NOMO-1 treated with dmso at 0.1 percent for 144 hours (cell line): ENCODE measurements around the gene SRRM4.

Experiments
- DNase-seq: peaks from one replicate; lab custom pipeline; 2025; ENCODE audit not compliant: unreplicated experiment; lab: John Stamatoyannopoulos, UW

SRRM4 gene

DNA sequence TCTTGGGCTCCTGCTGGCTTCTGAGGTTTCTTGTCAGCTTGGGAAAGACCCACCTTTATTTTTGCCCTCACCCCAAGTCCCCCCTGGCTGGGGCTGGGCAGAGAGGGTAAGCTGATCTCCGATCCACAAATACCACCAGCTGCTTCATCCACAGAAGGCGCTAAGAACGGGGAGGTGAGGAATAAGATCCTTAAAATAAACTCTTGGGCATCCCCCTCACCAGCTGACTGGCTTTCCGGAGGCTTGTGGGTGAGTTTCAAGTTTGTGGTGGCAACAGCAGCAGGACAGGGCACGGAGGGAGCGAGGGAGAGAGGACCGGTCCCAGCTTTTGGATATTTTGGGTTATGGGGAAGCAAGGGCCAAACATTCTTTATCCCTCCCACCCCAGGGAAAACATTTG, 176.6 kb downstream of the SRRM4 start:
- no peak for DNase-seq

GRCh38 chr12:119158402-119158801, 177.1 kb downstream of the SRRM4 start:
- no peak for DNase-seq

- no peak for DNase-seq
Measured at GRCh38 chr12:119159844-119160243, 178.5 kb downstream of the SRRM4 start.

GRCh38 chr12:119167902-119168301, 186.6 kb downstream of the SRRM4 start:
- no peak for DNase-seq

GRCh38 chr12:119168721-119169120, 187.4 kb downstream of the SRRM4 start:
- no peak for DNase-seq

DNA sequence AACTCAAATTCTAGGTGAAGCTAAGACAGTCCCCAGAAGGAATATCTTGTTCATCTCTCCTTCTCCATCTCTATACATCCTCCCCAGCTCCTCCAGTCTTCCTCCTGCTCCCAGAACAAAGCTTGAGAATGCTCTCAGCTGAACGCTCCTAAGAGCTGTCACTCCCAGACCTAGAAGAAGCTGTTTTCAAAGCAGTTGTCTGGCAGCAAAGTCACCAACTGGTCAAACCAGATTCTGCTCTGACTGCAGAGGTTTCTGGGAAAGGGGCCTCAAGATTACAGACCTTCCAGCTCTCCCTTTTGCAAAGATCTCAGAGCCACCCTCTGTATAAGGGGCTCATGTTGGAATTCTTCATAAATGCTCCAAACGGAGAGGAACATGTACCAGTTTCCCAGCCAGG, 187.8 kb downstream of the SRRM4 start:
- no peak for DNase-seq

- no peak for DNase-seq
Measured at GRCh38 chr12:119171291-119171690, 189.9 kb downstream of the SRRM4 start.

- no peak for DNase-seq
Measured at GRCh38 chr12:119171691-119172425, 190.5 kb downstream of the SRRM4 start.

DNA sequence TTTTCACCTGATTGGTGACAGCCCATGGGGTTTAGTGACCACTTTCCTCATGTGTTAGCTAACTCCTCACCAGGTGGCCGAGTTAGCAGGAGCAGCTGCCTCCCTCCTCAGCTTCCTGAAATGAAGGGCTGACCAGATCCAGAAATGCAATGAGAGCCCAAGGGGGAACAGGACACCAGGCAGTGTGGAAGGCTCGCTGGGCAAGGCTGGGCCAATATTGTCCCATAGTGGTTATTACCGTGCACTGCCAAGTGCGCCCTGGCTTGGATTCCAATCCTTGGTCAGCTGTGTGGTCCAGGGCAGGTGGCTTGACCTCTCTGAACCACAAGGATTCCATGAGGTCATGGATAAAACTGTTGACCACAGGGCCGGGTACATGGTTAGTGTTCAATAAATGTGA, 193.7 kb downstream of the SRRM4 start:
- DNase-seq, result no peak

DNA sequence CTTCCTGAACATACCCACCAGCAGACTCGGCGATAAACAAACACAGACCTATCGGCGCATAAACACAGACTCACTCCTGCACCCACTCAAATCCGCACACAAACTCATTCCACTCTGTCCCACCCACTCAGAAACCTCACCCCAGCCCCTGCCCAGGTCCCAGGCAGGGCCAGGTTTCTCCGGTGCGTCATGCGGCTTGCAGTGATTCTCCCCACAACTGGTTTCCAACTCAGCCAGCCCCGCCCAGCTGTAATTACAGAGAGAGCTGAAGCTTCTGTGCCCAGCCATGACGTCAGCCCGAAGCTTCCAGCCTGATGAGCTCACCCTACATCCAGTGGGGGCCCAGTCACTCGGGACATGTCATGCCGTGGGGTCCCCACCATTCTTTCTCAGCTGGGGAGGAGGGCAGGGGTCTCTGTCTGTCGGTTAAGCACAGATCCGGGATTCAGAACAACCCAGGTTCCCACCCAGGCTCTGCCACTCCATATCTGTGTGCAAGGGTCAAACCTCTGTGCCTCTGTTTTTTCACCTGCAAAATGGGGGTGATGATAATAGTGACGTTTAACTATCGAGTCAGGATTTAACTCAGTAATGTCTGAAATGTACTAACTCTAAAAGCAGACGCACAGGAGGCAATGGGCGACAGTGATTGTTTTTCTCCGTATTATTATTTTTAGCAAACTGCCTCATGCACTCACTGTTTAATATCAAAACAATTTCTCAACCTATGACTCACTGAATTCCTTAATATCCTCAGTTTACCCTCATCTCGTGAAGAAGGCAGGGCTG, 195.1 kb downstream of the SRRM4 start:
- no peak for DNase-seq

DNA sequence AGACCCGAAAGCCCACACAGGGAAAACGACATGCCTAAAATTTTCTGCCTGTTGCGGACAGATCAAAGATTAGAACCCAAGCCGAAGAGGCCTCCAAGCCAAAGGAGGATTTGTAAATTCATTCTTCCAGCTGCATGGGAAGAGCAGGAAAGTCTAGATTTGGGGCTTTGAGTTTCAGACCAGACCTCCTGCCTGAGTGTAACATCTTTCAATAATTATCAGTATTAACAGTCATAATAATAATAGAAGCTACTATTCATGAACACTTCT, 195.7 kb downstream of the SRRM4 start:
- no peak for DNase-seq

GRCh38 chr12:119177724-119178380, 196.5 kb downstream of the SRRM4 start:
- no peak for DNase-seq

DNA sequence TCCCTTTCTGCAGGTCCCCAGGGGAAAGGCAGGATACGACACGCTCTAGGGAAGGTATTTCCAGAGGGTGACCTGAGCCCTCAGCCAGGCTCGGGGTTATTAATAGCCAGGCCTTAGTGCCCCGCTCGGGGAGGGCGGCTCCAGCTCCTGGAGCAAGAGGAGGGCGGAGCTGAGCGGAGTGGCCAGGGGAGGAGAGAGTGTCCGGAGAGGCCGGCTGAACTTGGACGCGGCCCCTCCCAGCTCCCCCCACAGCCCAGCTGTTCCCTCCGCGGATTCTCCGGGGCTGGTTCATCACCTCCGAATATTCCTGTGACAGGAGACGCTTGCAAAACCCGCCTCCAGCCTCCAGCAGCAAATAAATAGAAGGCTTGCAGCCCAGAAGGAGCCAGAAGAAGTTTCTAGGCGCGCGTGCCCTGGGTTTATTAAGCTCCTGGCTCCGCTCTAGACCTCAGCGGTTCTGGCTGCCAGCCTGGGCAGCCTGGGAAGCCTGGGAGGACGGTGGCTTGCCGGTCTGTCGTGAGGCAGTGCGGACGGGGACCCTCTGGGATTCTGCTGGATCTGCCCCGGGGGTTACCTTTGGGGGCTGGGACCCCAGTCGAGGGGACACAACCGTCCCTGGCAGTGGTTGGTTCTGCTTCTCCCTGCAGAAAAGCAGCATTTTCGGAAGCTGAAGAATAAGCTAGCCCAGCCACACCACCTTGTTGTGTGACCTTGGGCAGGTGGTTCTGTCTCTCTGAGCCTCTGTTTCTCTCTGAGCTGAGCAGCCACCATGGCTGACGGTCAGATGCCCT, 197.4 kb downstream of the SRRM4 start, which contains the start of gene HSPB8:
Gene HSPB8 (plus strand): TSS at position 388 of the 791 bp plus-strand sequence. CDS start 382 bp downstream, at position 770.
- DNase-seq, result no peak

DNA sequence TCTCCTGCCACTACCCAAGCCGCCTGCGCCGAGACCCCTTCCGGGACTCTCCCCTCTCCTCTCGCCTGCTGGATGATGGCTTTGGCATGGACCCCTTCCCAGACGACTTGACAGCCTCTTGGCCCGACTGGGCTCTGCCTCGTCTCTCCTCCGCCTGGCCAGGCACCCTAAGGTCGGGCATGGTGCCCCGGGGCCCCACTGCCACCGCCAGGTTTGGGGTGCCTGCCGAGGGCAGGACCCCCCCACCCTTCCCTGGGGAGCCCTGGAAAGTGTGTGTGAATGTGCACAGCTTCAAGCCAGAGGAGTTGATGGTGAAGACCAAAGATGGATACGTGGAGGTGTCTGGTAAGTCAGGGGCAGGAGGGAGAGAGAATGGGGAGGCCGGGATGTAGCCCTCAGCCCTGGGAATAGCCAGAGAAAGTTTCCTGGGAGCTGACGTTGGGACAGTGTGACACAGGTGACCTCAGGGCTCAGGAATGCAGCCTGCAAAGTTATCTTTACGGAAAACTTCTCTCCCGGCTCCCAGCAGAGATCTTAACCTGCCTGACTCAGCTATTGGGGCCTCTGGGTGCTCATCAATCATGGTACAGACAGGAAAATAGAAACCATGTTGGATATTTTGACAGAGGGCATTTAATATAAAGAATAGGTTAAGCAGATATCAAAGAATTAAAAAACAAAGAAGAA, 198.1 kb downstream of the SRRM4 start:
- no peak for DNase-seq

DNA sequence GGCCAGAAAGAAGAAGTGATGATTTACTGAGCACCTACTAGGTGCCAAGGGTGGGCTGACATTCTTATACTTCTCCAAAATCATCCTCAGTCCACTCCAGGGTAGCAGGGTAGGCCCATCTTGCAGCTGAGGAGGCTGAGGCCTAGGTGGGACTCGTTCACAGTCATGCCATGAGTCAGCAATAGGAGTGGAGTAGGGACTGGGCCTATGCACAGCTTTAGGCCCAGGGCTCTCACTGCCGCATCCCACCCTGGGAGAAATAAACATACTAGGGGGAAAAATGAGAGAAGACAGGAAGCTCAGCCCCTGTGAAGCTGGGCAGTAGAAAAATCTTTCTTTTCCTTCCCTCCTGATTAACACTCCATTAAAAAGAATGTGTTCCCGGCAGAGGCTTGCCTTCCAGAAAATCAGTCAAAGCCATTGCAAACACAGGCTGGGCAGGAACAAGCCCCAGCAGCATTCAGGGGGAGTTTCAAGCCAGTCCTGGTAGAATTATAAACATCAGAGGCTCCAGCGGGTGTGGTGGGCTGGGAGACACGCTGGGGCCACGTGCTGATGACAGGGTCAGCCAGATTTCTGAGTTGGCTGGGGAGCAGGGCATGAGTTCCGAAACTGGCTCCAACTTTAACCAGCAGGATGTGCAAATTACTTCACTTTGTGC, 199.2 kb downstream of the SRRM4 start:
- DNase-seq, result no peak

- no peak for DNase-seq
Measured at GRCh38 chr12:119181202-119181601, 199.9 kb downstream of the SRRM4 start.

DNA sequence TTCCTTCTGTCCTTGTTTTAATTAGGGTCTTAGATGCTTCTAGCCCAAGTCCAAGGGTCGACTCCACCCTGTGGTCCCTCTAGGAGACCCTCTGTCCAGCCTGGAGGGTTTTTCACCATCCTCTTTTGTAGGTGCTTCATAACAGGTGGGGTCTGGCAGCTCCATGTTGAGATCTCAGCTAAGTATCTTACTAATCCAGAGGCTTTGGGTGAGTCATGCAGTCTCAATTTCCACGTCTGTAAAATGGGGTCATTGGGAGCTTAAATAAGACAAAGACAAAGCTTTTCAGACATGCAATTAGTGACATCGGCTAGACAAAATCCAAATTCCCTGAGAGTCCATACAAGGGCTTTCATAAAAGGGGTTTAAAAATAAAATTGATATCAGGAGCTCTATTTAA, 200.6 kb downstream of the SRRM4 start:
- DNase-seq, result no peak

DNA sequence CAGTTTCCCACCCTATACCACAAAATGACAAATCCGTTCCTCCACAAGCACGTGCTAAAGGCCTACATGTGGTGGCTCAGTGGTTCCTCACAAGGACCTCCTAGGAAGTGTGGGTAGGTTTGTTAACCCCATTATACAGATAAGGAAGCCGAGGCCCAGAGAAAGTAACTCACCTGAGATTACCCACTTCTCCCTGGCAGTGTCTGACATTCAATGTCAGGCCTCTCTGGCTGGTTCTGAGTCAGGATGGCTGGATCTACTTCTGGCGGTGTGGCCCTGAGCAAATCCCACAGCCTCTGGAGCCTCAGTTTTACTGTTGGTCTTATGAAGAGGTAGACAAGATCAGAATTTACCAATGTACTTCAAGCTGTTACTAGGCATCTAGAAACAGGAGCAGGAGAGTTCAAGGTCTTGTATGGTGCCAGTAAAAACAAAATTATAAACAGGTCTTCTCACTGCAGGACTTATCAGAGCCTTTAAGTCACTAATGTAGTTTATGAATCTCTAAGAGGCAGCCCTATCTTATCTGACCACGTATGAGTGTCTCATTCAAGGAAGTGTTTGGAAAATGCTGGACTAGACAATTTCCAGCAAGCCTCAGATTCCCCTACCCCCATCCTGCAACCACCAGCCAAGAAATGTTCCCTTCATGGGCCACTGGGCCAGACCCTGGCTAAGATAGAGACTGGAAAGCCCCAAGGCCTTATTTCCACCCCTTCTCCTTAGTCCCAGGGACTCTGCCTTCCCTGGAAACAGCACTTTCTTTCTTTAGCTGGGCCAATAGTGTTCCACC, 201.6 kb downstream of the SRRM4 start:
- no peak for DNase-seq

DNA sequence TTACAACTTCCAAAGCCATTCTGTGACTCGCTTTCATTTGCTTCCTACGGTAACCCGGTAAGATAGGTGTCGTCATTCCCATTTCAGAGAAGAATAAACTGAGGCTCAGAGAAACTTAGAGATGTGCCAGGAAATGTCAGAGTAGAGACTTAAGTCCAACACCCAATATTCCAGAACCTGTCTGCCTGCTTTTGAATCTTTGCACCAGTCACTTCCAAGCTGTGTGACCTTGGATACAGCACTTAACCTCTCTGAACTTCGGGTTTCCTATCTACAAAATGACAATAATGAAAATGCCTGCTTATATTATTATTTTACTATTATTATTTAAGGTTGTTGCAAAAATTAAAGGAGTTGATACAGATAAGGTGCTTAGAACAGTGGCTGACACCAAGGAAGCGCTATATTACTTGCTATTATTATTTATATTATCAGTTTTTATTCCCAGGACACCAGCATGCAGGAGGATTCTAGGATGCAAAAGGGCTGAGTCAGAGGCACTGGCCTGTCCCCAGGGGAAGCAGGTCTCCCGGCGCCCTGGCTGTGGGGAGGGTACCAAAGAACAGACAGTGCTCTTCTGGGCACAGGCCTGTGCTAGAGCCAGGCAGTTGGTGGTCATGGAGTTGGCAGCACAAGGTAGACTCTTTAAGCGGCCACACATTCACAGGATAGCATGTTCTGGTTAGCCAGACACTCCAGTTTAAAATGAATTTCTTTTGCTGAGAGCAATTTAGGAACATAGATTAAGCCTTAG, 202.8 kb downstream of the SRRM4 start:
- DNase-seq, result no peak
